Neural cell (in vitro differentiated cells): ENCODE results near the gene PRTN3. TPM values are rescaled to one million over a fixed set of nuclear protein-coding genes. Genes with fewer than 3 reads are reported as not detected.

ENCODE experiments used
- H2AFZ ChIP-seq: fragments of 200-600, 300-800 bp; sonication (generic), shearing (Covaris generic); 2 replicates; pipeline ENCODE4 v1.6.0; 2014; ENCODE audit warnings: low read depth, mild to moderate bottlenecking, antibody characterized with exemption, low read length, moderate library complexity
- H3F3A ChIP-seq: fragments of 200-600 bp; shearing (Covaris generic); 2 replicates; pipeline ENCODE4 v1.6.1; 2016; ENCODE audit warnings: mild to moderate bottlenecking, moderate library complexity, mixed read lengths, antibody characterized with exemption, low read length; ENCODE audit not compliant: insufficient read depth, poor library complexity, severe bottlenecking
- H3K27ac ChIP-seq: fragments of 200-600, 300-800 bp; sonication (generic), shearing (Covaris generic); 2 replicates; pipeline ENCODE4 v1.5.1; 2014; ENCODE audit warnings: mild to moderate bottlenecking, low read length, moderate library complexity
- H3K27me3 ChIP-seq: fragments of 300-800, 200-600 bp; sonication (generic), shearing (Covaris generic); 2 replicates; pipeline ENCODE4 v1.6.0; 2014; ENCODE audit warnings: mild to moderate bottlenecking, low read depth, low read length, moderate library complexity; ENCODE audit not compliant: insufficient read depth
- H3K36me3 ChIP-seq: fragments of 300-800, 200-600 bp; sonication (generic), shearing (Covaris generic); 2 replicates; pipeline ENCODE4 v1.5.1; 2014; ENCODE audit warnings: mild to moderate bottlenecking, antibody characterized with exemption, low read length, moderate library complexity; ENCODE audit not compliant: insufficient read depth
- H3K4me2 ChIP-seq: fragments of 300-800, 200-600 bp; sonication (generic), shearing (Covaris generic); 2 replicates; pipeline ENCODE4 v1.6.0; 2014; ENCODE audit warnings: mild to moderate bottlenecking, low read length
- H3K4me3 ChIP-seq: fragments of 300-800, 200-600 bp; sonication (generic), shearing (Covaris generic); 2 replicates; pipeline ENCODE4 v1.5.1; 2014; ENCODE audit warnings: mild to moderate bottlenecking, low read length, moderate library complexity
- H3K79me2 ChIP-seq: fragments of 200-600 bp; shearing (Covaris generic); replicated peaks from 2 replicates; pipeline ENCODE4 v1.6.0; 2014; ENCODE audit warnings: mild to moderate bottlenecking, low read length, moderate library complexity; ENCODE audit not compliant: insufficient read depth
- H3K9ac ChIP-seq: fragments of 300-800, 200-600 bp; sonication (generic), shearing (Covaris generic); 2 replicates; pipeline ENCODE4 v1.6.1; 2016; ENCODE audit warnings: mild to moderate bottlenecking, low read length, mixed read lengths
- H3K9me2 ChIP-seq: fragments of 200-600 bp; shearing (Covaris generic); 2 replicates; pipeline ENCODE4 v1.6.1; 2016; ENCODE audit warnings: mild to moderate bottlenecking, low read length, mixed read lengths; ENCODE audit not compliant: insufficient read depth
- H3K9me3 ChIP-seq: fragments of 200-600, 300-800 bp; sonication (generic), shearing (Covaris generic); 2 replicates; pipeline ENCODE4 v1.6.1; 2016; ENCODE audit warnings: mild to moderate bottlenecking, mixed run types, low read length, moderate library complexity, mixed read lengths
- H4K20me1 ChIP-seq: fragments of 200-600 bp; shearing (Covaris generic); 2 replicates; pipeline ENCODE4 v1.6.1; 2016; ENCODE audit warnings: mild to moderate bottlenecking, mixed run types; ENCODE audit not compliant: insufficient read depth
- EP300 ChIP-seq: fragments of 450-650 bp; conservative IDR thresholded peaks from 2 replicates; pipeline ENCODE4 v1.6.1; 2014; ENCODE audit warnings: antibody characterized with exemption, mild to moderate bottlenecking, moderate library complexity; ENCODE audit not compliant: poor library complexity, severe bottlenecking
- EZH2 ChIP-seq: fragments of 200-600, 300-800 bp; shearing (Covaris generic), sonication (generic); IDR thresholded peaks from 2 replicates; pipeline ENCODE4 v1.6.1; 2014; ENCODE audit warnings: antibody characterized with exemption, low read length, borderline replicate concordance, mild to moderate bottlenecking; ENCODE audit not compliant: insufficient read depth, poor library complexity, severe bottlenecking
- MXI1 ChIP-seq: fragments of 450-650 bp; conservative IDR thresholded peaks from 2 replicates; pipeline ENCODE4 v1.6.1; 2014; ENCODE audit warnings: antibody characterized with exemption, mild to moderate bottlenecking; ENCODE audit not compliant: poor library complexity, severe bottlenecking
- POLR2AphosphoS5 ChIP-seq: IDR thresholded peaks from 2 replicates; pipeline ENCODE4 v1.6.1; 2012
- RAD21 ChIP-seq: fragments of 450-650 bp; conservative IDR thresholded peaks from 2 replicates; pipeline ENCODE4 v1.6.1; 2014; ENCODE audit warnings: antibody characterized with exemption, mild to moderate bottlenecking, moderate library complexity
- SMC3 ChIP-seq: fragments of 450-650 bp; conservative IDR thresholded peaks from 2 replicates; pipeline ENCODE4 v1.6.1; 2014; ENCODE audit warnings: antibody characterized with exemption, mild to moderate bottlenecking, moderate library complexity; ENCODE audit not compliant: poor library complexity
- TAF1 ChIP-seq: IDR thresholded peaks from 2 replicates; pipeline ENCODE4 v1.6.1; 2012; ENCODE audit warnings: low read depth
- polyA plus RNA-seq: library from polyadenylated mRNA; depleted of rRNA; stranded (reverse); fragments of >200 nt; gene quantifications from 2 replicates; pipeline ENCODE4 v1.2.3, GENCODE V29; 2014
- TF ChIP-seq, protein P1 (sequence below): fragments of 450-650 bp; IDR thresholded peaks from 2 replicates; pipeline ENCODE4 v1.5.1; 2014; ENCODE audit warnings: antibody characterized with exemption, mild to moderate bottlenecking, moderate library complexity; ENCODE audit not compliant: poor library complexity, severe bottlenecking
- TF ChIP-seq, protein P2 (sequence below): IDR thresholded peaks from 2 replicates; pipeline ENCODE4 v1.6.1; 2012; ENCODE audit warnings: borderline replicate concordance

Gene PRTN3
- polyA plus RNA-seq, 1 donor from 2014 or later = not detected

GRCh38 chr19:799076-799881 is 41.5 kb upstream of the PRTN3 start:
- Histone ChIP-seq H3K4me2 (peak overlapping the region; percentile 76), H3K27ac (peak overlapping the region; percentile 12), H3K9me3 (no peaks in the 10 kb centered on the region), H3K36me3 (no peaks in the 10 kb centered on the region), H3K9ac (peak overlapping the region; percentile 83), H3K27me3 (no peaks in the 10 kb centered on the region), H3K4me3 (peak overlapping the region; percentile 80), H3K9me2 (no peaks in the 10 kb centered on the region), H3F3A (no peaks in the 10 kb centered on the region), H2AFZ (no peak overlapping the region), H3K79me2 (peaks cover 62% of the 10 kb centered on the region), H4K20me1 (peaks cover 50% of the 10 kb centered on the region)
- TF ChIP-seq, protein P1, sequence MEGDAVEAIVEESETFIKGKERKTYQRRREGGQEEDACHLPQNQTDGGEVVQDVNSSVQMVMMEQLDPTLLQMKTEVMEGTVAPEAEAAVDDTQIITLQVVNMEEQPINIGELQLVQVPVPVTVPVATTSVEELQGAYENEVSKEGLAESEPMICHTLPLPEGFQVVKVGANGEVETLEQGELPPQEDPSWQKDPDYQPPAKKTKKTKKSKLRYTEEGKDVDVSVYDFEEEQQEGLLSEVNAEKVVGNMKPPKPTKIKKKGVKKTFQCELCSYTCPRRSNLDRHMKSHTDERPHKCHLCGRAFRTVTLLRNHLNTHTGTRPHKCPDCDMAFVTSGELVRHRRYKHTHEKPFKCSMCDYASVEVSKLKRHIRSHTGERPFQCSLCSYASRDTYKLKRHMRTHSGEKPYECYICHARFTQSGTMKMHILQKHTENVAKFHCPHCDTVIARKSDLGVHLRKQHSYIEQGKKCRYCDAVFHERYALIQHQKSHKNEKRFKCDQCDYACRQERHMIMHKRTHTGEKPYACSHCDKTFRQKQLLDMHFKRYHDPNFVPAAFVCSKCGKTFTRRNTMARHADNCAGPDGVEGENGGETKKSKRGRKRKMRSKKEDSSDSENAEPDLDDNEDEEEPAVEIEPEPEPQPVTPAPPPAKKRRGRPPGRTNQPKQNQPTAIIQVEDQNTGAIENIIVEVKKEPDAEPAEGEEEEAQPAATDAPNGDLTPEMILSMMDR = peak; percentile 20
- TF ChIP-seq POLR2AphosphoS5 = no peak

DNA sequence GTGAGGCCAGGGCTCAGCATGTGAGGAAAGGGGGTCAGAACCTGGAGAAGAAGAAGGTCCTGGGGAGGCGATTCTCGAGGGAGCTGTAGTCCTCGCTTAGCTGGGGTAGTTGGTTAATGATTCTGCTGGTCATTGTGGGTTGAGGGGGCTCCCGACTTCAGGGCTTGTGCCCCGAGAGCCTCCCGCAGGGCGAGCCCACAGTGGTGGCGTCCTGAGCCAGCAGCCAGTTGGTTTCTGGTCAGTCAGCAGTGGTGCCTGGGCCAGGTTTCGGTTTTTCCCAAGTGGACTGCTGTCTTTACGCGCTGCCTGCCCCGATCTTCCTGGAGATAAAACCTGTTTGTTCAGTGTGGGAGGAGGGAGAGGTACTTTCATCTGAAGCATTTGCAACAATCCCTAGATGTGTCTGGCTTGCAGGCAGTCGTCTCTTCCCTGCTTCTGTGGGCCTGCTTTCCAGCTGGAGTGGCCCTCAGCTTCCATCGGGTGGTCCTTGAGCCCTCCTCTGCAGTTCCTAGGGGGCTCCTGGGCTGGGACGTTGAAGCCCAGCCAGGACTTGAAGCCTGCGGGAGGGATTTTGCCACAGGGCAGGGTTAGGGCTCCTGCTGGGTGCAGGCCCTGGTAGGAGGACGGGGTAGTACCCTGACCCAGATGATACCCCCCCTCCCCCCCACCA is 40.3 kb upstream of the PRTN3 start:
- H3K9me2 ChIP-seq = no peaks in the 10 kb centered on the region
- no peaks in the 10 kb centered on the region for H3K9me3 ChIP-seq
- peaks cover 50% of the 10 kb centered on the region for H4K20me1 ChIP-seq
- TF ChIP-seq EP300 (no peak), MXI1 (no peak), EZH2 (no peak), SMC3 (no peak), TAF1 (no peak), POLR2AphosphoS5 (no peak), RAD21 (no peak)
- TF ChIP-seq, protein P1 = no peak
- TF ChIP-seq, protein P2, sequence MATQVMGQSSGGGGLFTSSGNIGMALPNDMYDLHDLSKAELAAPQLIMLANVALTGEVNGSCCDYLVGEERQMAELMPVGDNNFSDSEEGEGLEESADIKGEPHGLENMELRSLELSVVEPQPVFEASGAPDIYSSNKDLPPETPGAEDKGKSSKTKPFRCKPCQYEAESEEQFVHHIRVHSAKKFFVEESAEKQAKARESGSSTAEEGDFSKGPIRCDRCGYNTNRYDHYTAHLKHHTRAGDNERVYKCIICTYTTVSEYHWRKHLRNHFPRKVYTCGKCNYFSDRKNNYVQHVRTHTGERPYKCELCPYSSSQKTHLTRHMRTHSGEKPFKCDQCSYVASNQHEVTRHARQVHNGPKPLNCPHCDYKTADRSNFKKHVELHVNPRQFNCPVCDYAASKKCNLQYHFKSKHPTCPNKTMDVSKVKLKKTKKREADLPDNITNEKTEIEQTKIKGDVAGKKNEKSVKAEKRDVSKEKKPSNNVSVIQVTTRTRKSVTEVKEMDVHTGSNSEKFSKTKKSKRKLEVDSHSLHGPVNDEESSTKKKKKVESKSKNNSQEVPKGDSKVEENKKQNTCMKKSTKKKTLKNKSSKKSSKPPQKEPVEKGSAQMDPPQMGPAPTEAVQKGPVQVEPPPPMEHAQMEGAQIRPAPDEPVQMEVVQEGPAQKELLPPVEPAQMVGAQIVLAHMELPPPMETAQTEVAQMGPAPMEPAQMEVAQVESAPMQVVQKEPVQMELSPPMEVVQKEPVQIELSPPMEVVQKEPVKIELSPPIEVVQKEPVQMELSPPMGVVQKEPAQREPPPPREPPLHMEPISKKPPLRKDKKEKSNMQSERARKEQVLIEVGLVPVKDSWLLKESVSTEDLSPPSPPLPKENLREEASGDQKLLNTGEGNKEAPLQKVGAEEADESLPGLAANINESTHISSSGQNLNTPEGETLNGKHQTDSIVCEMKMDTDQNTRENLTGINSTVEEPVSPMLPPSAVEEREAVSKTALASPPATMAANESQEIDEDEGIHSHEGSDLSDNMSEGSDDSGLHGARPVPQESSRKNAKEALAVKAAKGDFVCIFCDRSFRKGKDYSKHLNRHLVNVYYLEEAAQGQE = no peak
- no peak overlapping the region for H3K4me2 ChIP-seq
- H3K79me2 ChIP-seq = peaks cover 62% of the 10 kb centered on the region
- no peaks in the 10 kb centered on the region for H3F3A ChIP-seq
- no peak overlapping the region for H2AFZ ChIP-seq
- peak overlapping the region; percentile 10 for H3K4me3 ChIP-seq
- H3K27ac ChIP-seq = no peak overlapping the region
- H3K36me3 ChIP-seq = no peaks in the 10 kb centered on the region
- no peaks in the 10 kb centered on the region for H3K27me3 ChIP-seq
- H3K9ac ChIP-seq = no peak overlapping the region
